Neural progenitor cell (in vitro differentiated cells): ENCODE data around the gene PLEKHJ1. TPM values are rescaled to one million over a fixed set of nuclear protein-coding genes. Genes with fewer than 3 reads are reported as not detected.

ENCODE experiments used
- DNase-seq: peaks from one replicate; pipeline ENCODE4 v3.0.0-alpha.2; 2016; ENCODE audit warnings: low spot score
- H2AFZ ChIP-seq: fragments of 200-600 bp; sonication (generic); replicated peaks from 2 replicates; pipeline ENCODE4 v1.6.1; 2016; ENCODE audit warnings: antibody characterized with exemption
- H3F3A ChIP-seq: fragments of 200-600 bp; sonication (generic); 2 replicates; pipeline ENCODE4 v1.6.1; 2016; ENCODE audit warnings: antibody characterized with exemption, low read depth
- H3K27ac ChIP-seq: fragments of 200-600 bp; sonication (generic); 2 replicates; pipeline ENCODE4 v1.5.1; 2016; ENCODE audit warnings: mild to moderate bottlenecking
- H3K27me3 ChIP-seq: fragments of 200-600 bp; sonication (generic); 2 replicates; pipeline ENCODE4 v1.6.1; 2016; ENCODE audit warnings: mild to moderate bottlenecking, moderate library complexity
- H3K36me3 ChIP-seq: fragments of 200-600 bp; sonication (generic); 2 replicates; pipeline ENCODE4 v1.5.1; 2016
- H3K4me1 ChIP-seq: fragments of 200-600 bp; sonication (generic); 2 replicates; pipeline ENCODE4 v1.6.1; 2016; ENCODE audit warnings: mixed run types
- H3K4me2 ChIP-seq: fragments of 200-600 bp; sonication (generic); 2 replicates; pipeline ENCODE4 v1.6.1; 2016
- H3K4me3 ChIP-seq: fragments of 200-600 bp; sonication (generic); 2 replicates; pipeline ENCODE4 v1.5.1; 2016
- H3K79me2 ChIP-seq: fragments of 200-600 bp; sonication (generic); 2 replicates; pipeline ENCODE4 v1.6.1; 2016; ENCODE audit warnings: low read depth
- H3K9ac ChIP-seq: fragments of 200-600 bp; sonication (generic); 2 replicates; pipeline ENCODE4 v1.6.1; 2016
- H3K9me3 ChIP-seq: fragments of 200-600 bp; sonication (generic); 2 replicates; pipeline ENCODE4 v1.5.1; 2016; ENCODE audit warnings: low read depth
- H4K20me1 ChIP-seq: fragments of 200-600 bp; sonication (generic); 2 replicates; pipeline ENCODE4 v1.6.1; 2016; ENCODE audit warnings: low read depth
- H3K27ac Mint-ChIP-seq: 3 replicates; pipeline ENCODE4 v1.8.0; 2021; ENCODE audit warnings: mixed read lengths
- H3K27me3 Mint-ChIP-seq: 2 replicates; pipeline ENCODE4 v1.8.0; 2022; ENCODE audit warnings: low read depth, mild to moderate bottlenecking, inconsistent platforms, moderate library complexity, mixed read lengths; ENCODE audit not compliant: insufficient read depth
- H3K36me3 Mint-ChIP-seq: 3 replicates; pipeline ENCODE4 v1.8.0; 2021; ENCODE audit warnings: mixed read lengths
- H3K4me1 Mint-ChIP-seq: 3 replicates; pipeline ENCODE4 v1.8.0; 2021; ENCODE audit warnings: mixed read lengths
- H3K4me3 Mint-ChIP-seq: 3 replicates; pipeline ENCODE4 v1.8.0; 2021; ENCODE audit warnings: mild to moderate bottlenecking, moderate library complexity, mixed read lengths
- H3K9me3 Mint-ChIP-seq: 3 replicates; pipeline ENCODE4 v1.8.0; 2020; ENCODE audit warnings: mixed read lengths
- EZH2 ChIP-seq: fragments of 200-600 bp; sonication (generic); IDR thresholded peaks from 2 replicates; pipeline ENCODE4 v1.6.1; 2017; ENCODE audit warnings: antibody characterized with exemption, mild to moderate bottlenecking, moderate library complexity
- EZH2phosphoT487 ChIP-seq: fragments of 200-600 bp; sonication (generic); IDR thresholded peaks from 2 replicates; pipeline ENCODE4 v1.6.1; 2017; ENCODE audit warnings: antibody characterized with exemption
- total RNA-seq: library from RNA; depleted of rRNA; stranded (reverse); fragments of >200 nt; gene quantifications from 2 replicates; pipeline ENCODE4 v1.2.3, GENCODE V29; 2015; ENCODE audit warnings: low replicate concordance
- TF ChIP-seq, protein P1 (sequence below): fragments of 200-600 bp; sonication (generic); IDR thresholded peaks from 2 replicates; pipeline ENCODE4 v1.5.1; 2017; ENCODE audit warnings: antibody characterized with exemption, mild to moderate bottlenecking

The PLEKHJ1 gene
- total RNA-seq, 1 donor from 2014 or later = 77.6 TPM

DNA sequence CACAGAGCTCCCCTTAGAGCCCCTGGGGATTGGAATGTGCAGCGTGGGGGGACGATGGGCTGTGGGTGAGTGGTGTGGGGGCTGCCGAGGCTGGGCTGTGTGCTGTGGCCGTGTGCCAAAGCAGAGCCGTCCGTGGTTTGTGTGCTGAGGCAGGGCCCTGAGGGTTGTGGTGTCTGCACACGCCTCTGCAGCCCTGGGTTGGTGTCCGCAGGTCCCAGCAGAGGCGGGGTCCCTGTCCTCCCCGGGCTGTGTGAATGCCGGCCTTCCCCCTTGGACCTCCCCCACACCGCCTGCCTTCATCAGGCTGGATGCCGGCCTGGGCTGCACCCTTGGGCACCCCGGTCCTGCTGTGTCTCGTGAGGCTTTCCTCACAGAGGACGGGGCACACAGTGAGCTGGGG lies 46.2 kb downstream of the PLEKHJ1 start:
- no peaks in the 10 kb centered on the region for H3K36me3 ChIP-seq
- peaks cover 33% of the 10 kb centered on the region for H4K20me1 ChIP-seq
- no peak overlapping the region for H3K4me3 Mint-ChIP-seq
- no peaks in the 10 kb centered on the region for H3F3A ChIP-seq
- no peak overlapping the region for H3K27ac ChIP-seq
- no peak overlapping the region for H3K4me3 ChIP-seq
- H3K27me3 ChIP-seq = no peaks in the 10 kb centered on the region
- H3K27ac Mint-ChIP-seq = no peak overlapping the region
- H3K27me3 Mint-ChIP-seq = peaks cover 7% of the 10 kb centered on the region
- H3K9me3 Mint-ChIP-seq = no peaks in the 10 kb centered on the region
- H3K4me1 Mint-ChIP-seq = no peaks in the 10 kb centered on the region
- DNase-seq = no peak
- peaks cover 13% of the 10 kb centered on the region for H3K36me3 Mint-ChIP-seq
- H3K9ac ChIP-seq = no peak overlapping the region
- H3K9me3 ChIP-seq = no peaks in the 10 kb centered on the region
- no peaks in the 10 kb centered on the region for H3K4me1 ChIP-seq
- TF ChIP-seq EZH2 (no peak), EZH2phosphoT487 (no peak)
- TF ChIP-seq, protein P1, sequence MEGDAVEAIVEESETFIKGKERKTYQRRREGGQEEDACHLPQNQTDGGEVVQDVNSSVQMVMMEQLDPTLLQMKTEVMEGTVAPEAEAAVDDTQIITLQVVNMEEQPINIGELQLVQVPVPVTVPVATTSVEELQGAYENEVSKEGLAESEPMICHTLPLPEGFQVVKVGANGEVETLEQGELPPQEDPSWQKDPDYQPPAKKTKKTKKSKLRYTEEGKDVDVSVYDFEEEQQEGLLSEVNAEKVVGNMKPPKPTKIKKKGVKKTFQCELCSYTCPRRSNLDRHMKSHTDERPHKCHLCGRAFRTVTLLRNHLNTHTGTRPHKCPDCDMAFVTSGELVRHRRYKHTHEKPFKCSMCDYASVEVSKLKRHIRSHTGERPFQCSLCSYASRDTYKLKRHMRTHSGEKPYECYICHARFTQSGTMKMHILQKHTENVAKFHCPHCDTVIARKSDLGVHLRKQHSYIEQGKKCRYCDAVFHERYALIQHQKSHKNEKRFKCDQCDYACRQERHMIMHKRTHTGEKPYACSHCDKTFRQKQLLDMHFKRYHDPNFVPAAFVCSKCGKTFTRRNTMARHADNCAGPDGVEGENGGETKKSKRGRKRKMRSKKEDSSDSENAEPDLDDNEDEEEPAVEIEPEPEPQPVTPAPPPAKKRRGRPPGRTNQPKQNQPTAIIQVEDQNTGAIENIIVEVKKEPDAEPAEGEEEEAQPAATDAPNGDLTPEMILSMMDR = no peak
- no peak overlapping the region for H2AFZ ChIP-seq
- peaks cover 13% of the 10 kb centered on the region for H3K79me2 ChIP-seq
- H3K4me2 ChIP-seq = no peak overlapping the region

DNA sequence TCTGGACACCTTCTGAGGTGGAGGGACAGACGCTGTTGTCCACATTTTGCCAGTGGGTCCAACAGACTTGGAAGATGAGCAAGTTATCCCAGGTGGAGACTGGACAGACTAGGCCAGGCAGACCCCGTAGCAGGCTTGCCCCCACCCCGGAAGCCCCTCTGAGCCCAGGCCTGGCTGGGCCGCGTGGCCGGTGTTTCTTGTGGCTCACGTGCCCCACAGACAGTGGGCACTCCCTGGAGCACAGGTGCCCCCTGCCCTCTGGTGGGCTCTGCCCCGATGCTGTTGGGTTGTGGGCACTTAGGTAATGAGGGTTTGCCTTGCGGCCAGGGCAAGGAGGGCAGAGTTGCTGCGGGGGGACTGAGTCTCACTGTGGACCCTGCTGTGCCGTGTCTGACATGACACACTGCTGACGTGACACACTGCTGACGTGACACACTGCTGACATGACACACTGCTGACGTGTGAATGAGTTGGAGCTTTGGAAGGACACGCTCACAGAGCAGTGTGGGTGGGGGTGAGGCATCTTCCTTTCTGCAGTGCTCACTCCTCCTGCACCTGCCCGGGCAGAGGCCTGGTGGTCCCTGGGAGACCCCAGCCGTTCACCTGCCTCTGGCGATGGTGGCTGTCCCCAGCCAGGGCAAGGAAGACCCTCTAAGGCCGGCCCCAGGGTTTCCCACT lies 47.3 kb downstream of the PLEKHJ1 start:
- Histone ChIP-seq H3K79me2 (peaks cover 22% of the 10 kb centered on the region), H2AFZ (no peak overlapping the region), H3K4me3 (no peak overlapping the region), H3K9me3 (no peaks in the 10 kb centered on the region), H3K27ac (no peak overlapping the region), H3F3A (no peaks in the 10 kb centered on the region), H3K36me3 (no peaks in the 10 kb centered on the region), H3K4me2 (no peak overlapping the region), H3K27me3 (no peaks in the 10 kb centered on the region), H3K4me1 (no peaks in the 10 kb centered on the region), H3K9ac (no peak overlapping the region), H4K20me1 (peaks cover 43% of the 10 kb centered on the region)
- Mint-ChIP-seq H3K9me3 (no peaks in the 10 kb centered on the region), H3K4me3 (no peak overlapping the region), H3K27ac (no peak overlapping the region), H3K27me3 (peaks cover 11% of the 10 kb centered on the region), H3K36me3 (peaks cover 20% of the 10 kb centered on the region), H3K4me1 (peaks cover 3% of the 10 kb centered on the region)
- DNase-seq = no peak
- TF ChIP-seq EZH2phosphoT487 = no peak
- no peak for TF ChIP-seq EZH2
- TF ChIP-seq, protein P1 = no peak

DNA sequence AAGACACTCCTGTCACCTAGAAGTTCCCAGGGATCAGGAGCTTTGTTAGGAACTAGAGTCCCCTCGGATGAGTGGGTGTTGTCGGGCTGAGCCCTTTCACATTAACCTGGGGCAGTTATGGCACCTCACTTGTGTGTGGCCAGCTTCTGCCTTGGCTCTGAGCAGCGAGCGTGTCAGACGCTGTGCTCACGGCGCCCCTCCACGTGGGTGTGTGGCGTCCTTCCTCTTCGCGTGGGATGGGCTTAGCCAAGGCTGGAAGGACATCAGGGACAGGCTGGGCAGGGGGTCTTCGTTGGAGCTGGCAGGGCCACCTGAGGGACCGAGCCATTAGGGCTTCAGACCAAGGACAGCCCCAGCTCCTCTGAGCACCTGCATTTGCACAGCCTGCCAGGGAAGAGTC lies 49.0 kb downstream of the PLEKHJ1 start:
- Histone ChIP-seq H3F3A (no peaks in the 10 kb centered on the region), H3K79me2 (peaks cover 37% of the 10 kb centered on the region), H3K36me3 (no peaks in the 10 kb centered on the region), H3K27me3 (no peaks in the 10 kb centered on the region), H3K27ac (no peak overlapping the region), H3K9me3 (no peaks in the 10 kb centered on the region), H2AFZ (no peak overlapping the region), H3K9ac (no peak overlapping the region), H3K4me1 (no peaks in the 10 kb centered on the region), H4K20me1 (peaks cover 58% of the 10 kb centered on the region), H3K4me3 (no peak overlapping the region), H3K4me2 (no peak overlapping the region)
- no peak for DNase-seq
- Mint-ChIP-seq H3K27ac (no peak overlapping the region), H3K36me3 (peaks cover 12% of the 10 kb centered on the region), H3K4me1 (peaks cover 3% of the 10 kb centered on the region), H3K4me3 (peak overlapping the region; percentile 41), H3K27me3 (peaks cover 11% of the 10 kb centered on the region), H3K9me3 (no peaks in the 10 kb centered on the region)
- no peak for TF ChIP-seq EZH2phosphoT487
- TF ChIP-seq EZH2 = no peak
- TF ChIP-seq, protein P1 = no peak
